ENCODE results near the gene VPS39.

Gene VPS39

DNA sequence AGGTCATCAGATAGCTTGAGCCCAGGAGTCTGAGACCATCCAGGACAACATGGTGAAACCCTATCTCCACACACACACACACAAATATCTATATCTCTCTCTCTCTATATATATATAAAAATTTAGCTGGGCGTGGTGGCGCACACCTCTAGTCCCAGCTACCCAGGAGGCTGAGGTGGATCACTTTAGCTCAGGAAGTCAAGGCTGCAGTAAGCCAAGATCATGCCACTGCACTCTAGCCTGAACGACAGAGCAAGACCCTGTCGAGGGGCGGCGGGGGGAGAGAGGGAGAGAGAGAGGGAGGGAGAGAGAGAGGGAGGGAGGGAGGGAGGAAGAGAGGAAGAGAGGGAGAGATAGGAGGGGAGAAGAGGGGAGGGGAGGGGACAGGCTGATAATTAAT lies 79.6 kb downstream of the VPS39 start:
- no peak for DNase-seq

DNA sequence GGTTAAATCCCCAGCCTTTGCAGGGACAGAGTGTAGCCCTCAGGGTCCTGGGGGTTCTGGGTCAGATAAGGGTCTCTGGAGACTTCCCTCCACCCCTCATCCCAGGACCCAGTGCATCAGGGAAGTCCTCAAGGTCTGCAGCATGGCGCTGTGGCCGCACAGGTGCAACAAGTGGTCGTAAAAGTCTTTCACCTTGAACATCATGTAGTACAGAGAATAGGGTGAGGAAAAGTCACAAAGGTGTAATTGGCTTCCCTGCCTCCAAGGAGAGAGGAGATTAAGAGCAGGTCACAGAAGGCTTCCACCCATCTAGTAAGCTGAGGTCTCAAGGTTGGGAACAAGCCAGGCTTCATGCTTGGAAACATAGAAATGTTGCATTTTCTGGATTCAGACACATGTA lies 84.6 kb downstream of the VPS39 start:
- DNase-seq = no peak

DNA sequence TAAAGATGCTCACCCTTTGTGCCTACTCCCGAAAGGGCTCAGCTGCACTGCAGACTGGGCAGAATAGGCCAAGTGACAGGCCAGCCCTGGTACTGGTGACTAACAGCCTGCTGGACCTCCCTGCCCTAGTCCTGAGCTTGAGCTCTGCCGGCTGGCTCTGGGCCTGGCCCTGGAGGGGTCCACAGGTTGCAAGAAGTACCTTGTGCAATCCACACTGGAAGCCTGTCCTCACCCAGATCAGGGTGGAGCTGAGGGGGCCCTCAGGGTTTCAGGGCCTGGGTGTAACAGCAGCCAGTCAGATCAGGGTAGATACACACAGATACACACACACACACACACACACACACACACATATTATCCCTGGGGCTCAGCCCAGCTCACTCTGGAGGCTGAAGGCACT lies 86.4 kb downstream of the VPS39 start:
- no peak for DNase-seq

DNA sequence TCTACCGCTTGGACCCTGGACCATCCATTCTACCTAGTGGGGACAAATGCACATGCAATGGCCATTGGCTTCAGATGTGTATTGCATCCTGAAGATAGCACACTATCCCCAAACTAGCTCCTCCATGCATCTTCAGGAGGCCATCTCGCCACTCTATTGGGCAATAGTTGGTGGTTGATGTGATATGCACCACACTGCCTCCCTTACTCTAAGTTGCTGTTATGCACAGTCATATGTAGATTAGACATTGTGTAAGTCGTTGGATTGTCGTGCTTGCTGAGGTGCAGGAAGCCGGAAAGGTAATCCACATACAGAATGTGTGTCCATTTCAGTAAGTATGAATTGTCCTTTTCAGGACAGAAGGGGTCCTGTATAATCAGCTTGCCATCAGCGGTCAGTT lies 87.1 kb downstream of the VPS39 start:
- DNase-seq = peak; percentile 37 to 51

DNA sequence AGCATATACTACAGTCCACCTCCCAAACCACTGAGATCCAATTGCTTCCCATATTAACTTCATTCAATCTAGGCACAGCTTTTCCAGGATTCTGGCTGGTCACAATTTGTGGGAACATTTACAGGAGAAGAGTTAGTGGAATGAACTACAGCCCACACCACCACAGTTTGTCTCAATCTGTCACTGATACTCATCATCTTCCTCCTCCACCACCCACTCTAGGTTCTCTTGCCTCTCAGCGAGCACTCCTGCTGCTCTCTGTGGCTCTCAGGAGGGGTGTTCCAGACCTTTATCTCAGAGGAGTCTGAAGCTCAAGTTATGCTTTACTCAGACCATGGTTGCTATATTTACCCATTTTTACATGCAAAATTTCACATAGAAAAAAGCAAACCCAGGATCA lies 87.8 kb downstream of the VPS39 start:
- DNase-seq = peak in 1 of 2 donors; percentile 11

DNA sequence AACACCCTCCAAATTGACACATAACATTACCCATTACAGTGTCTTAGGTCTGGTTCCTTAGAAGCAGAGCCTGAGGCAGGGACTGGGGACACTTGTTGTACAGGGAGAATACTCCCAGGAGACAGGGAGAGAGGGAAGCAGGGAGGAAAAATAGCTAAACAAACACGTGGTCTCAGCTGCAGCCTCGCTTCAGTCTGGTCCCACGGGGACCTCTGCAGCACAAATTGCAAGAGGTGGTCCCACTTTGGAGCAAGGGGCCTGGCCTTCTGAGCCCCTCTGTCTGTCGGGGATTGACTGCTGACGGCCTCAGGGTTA lies 88.7 kb downstream of the VPS39 start:
- DNase-seq = no peak

DNA sequence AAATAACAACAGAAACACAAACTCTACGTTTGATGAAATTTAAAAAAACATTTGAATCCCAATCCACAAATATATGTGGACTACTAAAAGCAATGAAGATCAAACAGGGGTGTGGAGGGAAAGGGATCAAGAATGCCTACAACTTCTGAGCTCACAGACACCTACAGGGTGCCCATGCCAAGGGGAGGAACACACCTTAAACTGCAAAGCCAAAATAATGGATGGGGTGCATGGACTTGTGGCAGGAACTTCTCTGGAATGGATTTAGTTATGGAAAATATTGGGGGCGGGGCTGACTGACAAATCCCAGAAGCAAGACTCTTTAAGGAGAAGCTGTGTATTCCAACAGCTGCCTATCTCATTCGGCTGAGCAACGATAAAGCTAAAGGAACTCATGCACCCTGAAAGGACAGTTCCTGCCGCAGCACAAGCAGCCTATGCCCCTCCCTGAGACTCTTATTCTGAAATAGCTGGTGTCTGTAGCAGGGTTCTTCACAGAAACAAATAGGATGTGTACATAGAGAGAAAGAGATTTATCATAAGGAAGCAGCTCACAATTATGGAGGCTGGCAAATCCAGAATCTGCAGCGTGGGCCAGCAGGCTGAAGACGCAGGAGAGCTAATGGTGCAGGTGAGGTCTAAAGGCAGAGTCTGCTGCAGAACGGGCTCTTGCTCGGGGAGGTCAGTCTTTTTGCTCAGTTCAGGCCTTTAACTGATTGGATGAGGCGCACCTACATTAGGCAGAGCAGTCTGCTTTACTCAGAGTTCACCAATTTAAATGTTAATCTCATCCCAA lies 89.3 kb downstream of the VPS39 start:
- DNase-seq = peak in 1 of 2 donors; percentile 16

DNA sequence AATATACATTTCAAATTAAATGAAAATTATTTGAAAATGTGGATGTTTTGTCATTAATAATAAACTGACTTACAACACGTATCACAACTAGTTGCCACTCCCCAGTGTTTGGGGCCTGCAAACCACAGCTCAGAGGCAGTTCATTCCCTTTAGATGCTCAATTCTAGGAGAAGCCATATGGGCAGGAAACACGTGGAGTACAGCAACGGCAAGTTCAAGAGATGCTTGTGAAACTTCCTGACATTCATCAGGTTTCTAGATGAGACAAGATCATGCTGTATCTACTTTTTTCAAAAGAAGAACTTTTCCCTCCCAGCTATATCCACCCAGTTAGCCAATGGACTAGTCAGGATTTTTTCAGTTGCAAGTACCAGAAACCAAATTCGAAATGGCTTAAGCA lies 96.2 kb downstream of the VPS39 start:
- peak; percentile 60 to 75 for DNase-seq

DNA sequence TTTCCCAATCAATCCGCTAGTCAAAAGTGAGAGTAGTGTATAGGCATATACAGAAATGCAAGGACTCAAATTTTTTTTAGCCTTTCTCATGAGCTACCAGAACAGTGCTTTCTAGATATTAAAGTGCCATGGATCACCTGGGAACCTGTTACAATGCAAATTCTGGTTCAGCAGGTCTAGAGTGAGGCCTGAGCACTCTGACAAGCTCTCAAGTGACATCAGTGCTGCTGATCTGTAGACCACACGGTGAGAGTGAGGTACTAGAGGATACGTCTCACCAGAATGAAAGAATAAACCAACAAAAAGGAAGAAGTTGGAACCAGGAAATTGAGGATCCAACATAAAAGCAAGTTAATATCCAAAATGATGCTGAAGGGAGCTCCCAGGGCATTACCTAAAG lies 97.7 kb downstream of the VPS39 start:
- DNase-seq = no peak

DNA sequence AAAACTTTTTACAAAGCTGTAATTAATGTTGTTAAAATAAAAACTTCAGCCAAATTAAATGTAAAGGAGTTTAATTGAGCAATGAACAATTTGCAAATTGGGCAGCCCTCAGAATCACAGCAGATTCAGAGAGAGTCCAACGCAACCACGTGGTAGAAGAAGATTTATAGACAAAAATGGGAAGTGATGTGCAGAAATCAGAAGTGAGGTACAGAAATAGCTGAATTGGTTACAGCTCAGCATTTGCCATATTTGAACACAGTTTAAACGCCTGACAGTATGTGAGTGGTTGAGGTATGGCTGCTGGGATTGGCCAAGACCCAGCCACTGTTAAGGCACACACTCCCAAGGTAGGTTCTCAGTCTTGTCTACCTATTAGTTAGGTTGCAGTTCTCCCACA lies 99.3 kb downstream of the VPS39 start:
- DNase-seq = peak; percentile 53 to 67
